MCF 10A (cell line): ENCODE data around the gene FOXF1. TPM values are rescaled to one million over a fixed set of nuclear protein-coding genes. Genes with fewer than 3 reads are reported as not detected.

Experiments used
- BruUV-seq: library from RNA; stranded (reverse); fragments of 400-500 nt; replicated peaks from 2 replicates; lab custom pipeline; 2021; lab: Mats Ljungman, UMichigan
- CTCF ChIA-PET: fragments of 300-600 bp; sonication (Branson Sonifier 250); formaldehyde crosslinking; extraction: SDS; loops from one replicate; lab custom pipeline; 2021; ENCODE audit warnings: antibody characterized with exemption, inconsistent platforms; lab: Yijun Ruan, JAX
- POLR2A ChIA-PET: fragments of 300-600, 350-650 bp; sonication (Branson Sonifier 250); formaldehyde crosslinking; extraction: SDS; loops from one replicate; lab custom pipeline; 2020; ENCODE audit warnings: antibody characterized with exemption, inconsistent platforms; lab: Yijun Ruan, JAX
- DNase-seq: peaks from one replicate; pipeline ENCODE4 v3.0.0-alpha.2; 2018; ENCODE audit not compliant: unreplicated experiment
- H3K27ac Mint-ChIP-seq: one replicate; pipeline ENCODE4 v1.8.0; 2022; ENCODE audit warnings: mild to moderate bottlenecking, low read depth, mixed read lengths; ENCODE audit not compliant: unreplicated experiment
- H3K27me3 Mint-ChIP-seq: one replicate; pipeline ENCODE4 v1.8.0; 2022; ENCODE audit warnings: mixed read lengths; ENCODE audit not compliant: insufficient read depth, unreplicated experiment
- H3K36me3 Mint-ChIP-seq: one replicate; pipeline ENCODE4 v1.8.0; 2022; ENCODE audit warnings: mild to moderate bottlenecking, moderate library complexity, mixed read lengths; ENCODE audit not compliant: insufficient read depth, unreplicated experiment
- H3K4me1 Mint-ChIP-seq: one replicate; pipeline ENCODE4 v1.8.0; 2022; ENCODE audit warnings: mixed read lengths; ENCODE audit not compliant: insufficient read depth, unreplicated experiment
- H3K4me3 Mint-ChIP-seq: one replicate; pipeline ENCODE4 v1.8.0; 2022; ENCODE audit warnings: mild to moderate bottlenecking, moderate library complexity, mixed read lengths; ENCODE audit not compliant: unreplicated experiment
- H3K9me3 Mint-ChIP-seq: one replicate; pipeline ENCODE4 v1.8.0; 2022; ENCODE audit warnings: mixed read lengths; ENCODE audit not compliant: unreplicated experiment
- intact Hi-C: fragments of 100-400 bp; cut with micrococcal nuclease; formaldehyde crosslinking; loops from 2 replicates; pipeline ENCODE4 v1.14.1; 2022
- total RNA-seq: library from RNA; stranded (reverse); gene quantifications from 2 replicates; pipeline ENCODE4 v1.2.3, GENCODE V29; 2022
- TF ChIP-seq, protein P1 (sequence below): fragments of 200-600 bp; IDR thresholded peaks from one replicate; pipeline ENCODE4 v1.8.0; 2022; ENCODE audit warnings: antibody characterized with exemption, mild to moderate bottlenecking; ENCODE audit not compliant: unreplicated experiment

Gene FOXF1
- total RNA-seq, 1 experiment from 2014 or later: not detected

DNA sequence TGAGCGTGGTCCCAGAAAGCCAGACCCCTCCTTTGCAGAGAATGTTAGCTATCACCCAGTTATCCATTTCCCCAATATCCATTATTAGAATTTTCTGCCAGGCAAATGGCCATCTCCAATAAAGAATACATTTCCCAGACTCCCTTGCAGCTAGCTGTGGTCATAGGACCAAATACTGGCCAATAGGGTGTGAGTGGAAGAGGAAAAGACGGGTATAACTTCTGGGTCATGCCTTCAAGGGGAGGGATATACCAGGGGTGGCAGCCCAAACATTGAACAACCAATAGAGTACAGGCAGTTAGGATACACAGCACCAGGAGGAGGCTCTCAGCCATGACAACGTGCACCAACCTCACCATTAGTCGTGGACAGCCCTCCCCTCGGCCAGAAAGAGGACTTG, 26.1 kb upstream of the FOXF1 start:
- H3K4me1 Mint-ChIP-seq: no peaks in the 10 kb centered on the region
- peaks cover 79% of the 10 kb centered on the region for H3K27me3 Mint-ChIP-seq

DNA sequence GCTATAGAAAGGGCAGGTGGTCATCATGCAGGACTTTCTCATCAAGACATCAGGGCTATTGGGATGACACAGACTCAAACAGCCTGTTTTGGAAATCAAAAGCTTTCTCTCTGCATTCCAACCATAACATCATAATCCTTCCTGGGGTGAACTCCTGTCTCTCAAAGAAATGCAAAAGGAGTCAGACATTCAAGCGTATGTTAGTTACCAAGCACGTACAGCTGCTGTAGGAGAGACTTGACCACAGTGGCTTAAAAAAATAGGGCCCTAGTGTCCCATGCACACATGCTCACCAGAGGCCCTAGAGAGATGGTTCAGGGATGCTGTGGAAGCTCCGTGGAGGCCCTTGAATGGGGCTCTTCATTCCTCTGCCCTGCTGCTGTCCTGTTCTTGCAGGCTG, 24.6 kb upstream of the FOXF1 start:
- BruUV-seq: no TSS peak
- CTCF ChIA-PET: no interaction called here
- H3K4me3 Mint-ChIP-seq: no peak overlapping the region

More for the DNA sequence above, 26.1 kb upstream of the FOXF1 start:
- Mint-ChIP-seq H3K4me3 (no peak overlapping the region), H3K9me3 (no peaks in the 10 kb centered on the region), H3K36me3 (no peaks in the 10 kb centered on the region), H3K27ac (no peak overlapping the region)
- ChIA-PET CTCF (no interaction called here), POLR2A (no interaction called here)
- BruUV-seq: no TSS peak
- TF ChIP-seq, protein P1, sequence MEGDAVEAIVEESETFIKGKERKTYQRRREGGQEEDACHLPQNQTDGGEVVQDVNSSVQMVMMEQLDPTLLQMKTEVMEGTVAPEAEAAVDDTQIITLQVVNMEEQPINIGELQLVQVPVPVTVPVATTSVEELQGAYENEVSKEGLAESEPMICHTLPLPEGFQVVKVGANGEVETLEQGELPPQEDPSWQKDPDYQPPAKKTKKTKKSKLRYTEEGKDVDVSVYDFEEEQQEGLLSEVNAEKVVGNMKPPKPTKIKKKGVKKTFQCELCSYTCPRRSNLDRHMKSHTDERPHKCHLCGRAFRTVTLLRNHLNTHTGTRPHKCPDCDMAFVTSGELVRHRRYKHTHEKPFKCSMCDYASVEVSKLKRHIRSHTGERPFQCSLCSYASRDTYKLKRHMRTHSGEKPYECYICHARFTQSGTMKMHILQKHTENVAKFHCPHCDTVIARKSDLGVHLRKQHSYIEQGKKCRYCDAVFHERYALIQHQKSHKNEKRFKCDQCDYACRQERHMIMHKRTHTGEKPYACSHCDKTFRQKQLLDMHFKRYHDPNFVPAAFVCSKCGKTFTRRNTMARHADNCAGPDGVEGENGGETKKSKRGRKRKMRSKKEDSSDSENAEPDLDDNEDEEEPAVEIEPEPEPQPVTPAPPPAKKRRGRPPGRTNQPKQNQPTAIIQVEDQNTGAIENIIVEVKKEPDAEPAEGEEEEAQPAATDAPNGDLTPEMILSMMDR: no peak
- intact Hi-C loops: no loop called here
- no peak for DNase-seq

DNA sequence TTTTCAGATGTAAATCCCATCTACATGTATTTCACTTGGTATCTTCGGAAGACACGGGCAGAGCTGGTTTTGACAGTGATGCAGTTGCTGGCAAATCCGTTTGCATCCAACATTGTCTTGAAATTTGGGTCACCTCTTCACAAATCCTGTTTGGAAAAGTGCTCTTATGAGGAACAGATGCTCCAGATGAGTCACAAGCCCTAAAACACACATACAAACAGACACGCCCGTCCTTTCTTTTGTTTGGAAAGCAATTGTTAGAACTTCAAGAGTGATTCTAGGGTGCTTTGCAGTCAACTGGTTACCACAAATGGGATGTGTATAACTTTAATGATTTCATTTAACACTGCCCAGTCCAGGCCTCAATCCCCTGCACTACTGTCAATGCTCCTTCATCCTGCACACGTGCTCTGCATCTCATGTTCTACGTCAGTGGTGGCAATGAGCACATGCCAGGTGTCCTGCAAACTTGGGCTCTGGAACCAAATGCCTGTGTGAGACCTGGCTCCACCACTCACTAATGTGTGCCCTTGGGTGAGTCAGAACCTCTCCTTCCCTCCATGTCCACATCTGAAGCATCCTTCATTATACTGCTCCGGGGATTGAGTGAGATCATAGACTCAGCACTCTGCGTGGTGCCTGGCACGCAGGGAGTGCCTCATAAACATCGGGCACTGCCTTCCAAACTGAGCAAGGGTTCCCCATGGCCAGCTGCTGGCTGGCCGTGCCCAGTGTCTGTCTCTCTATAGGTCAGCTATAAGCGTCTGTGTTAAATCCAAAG, 19.3 kb upstream of the FOXF1 start:
- Mint-ChIP-seq H3K27me3 (peaks cover 99% of the 10 kb centered on the region), H3K4me1 (peaks cover 10% of the 10 kb centered on the region), H3K36me3 (no peaks in the 10 kb centered on the region), H3K9me3 (no peaks in the 10 kb centered on the region), H3K27ac (no peak overlapping the region), H3K4me3 (no peak overlapping the region)
- ChIA-PET POLR2A (no interaction called here), CTCF (no interaction called here)
- TF ChIP-seq, protein P1: no peak
- BruUV-seq: no TSS peak
- intact Hi-C loops: no loop called here
- DNase-seq: no peak

More for the DNA sequence above, 24.6 kb upstream of the FOXF1 start:
- intact Hi-C loops: no loop called here
- no peak overlapping the region for H3K27ac Mint-ChIP-seq
- H3K9me3 Mint-ChIP-seq: no peaks in the 10 kb centered on the region
- peaks cover 4% of the 10 kb centered on the region for H3K4me1 Mint-ChIP-seq
- no peaks in the 10 kb centered on the region for H3K36me3 Mint-ChIP-seq
- POLR2A ChIA-PET: no interaction called here
- H3K27me3 Mint-ChIP-seq: peaks cover 79% of the 10 kb centered on the region
- TF ChIP-seq, protein P1: no peak
- no peak for DNase-seq

DNA sequence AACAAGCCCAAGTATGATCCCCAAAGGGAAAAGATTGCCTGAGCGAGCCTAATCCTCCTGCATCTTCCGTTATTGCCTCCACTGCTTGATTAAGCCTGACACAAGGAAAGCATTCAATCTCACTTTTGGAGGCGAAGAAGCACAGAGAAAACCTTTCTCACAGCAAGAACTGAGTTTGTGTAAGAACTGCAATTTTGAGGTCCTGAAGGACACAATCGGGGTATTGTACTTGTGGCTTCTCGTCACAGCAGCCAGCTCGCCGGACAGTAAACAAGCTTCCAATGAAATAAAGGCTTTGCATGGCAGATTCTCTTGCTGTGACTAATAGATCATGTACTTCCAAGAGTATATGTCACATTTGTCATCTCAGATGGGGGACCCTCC, 18.7 kb upstream of the FOXF1 start:
- Mint-ChIP-seq H3K36me3 (no peaks in the 10 kb centered on the region), H3K4me3 (no peak overlapping the region), H3K4me1 (peaks cover 10% of the 10 kb centered on the region), H3K27ac (no peak overlapping the region), H3K27me3 (peaks cover 99% of the 10 kb centered on the region), H3K9me3 (no peaks in the 10 kb centered on the region)
- TF ChIP-seq, protein P1: no peak
- DNase-seq: no peak
- intact Hi-C loops: no loop called here
- CTCF ChIA-PET: no interaction called here
- POLR2A ChIA-PET: no interaction called here
- no TSS peak for BruUV-seq
